Posterior vena cava (tissue), 2 donors: Measurements from ENCODE around the gene TRAF3IP1. TPM values are rescaled to one million over a fixed set of nuclear protein-coding genes. Genes with fewer than 3 reads are reported as not detected.

Experiments
- DNase-seq: peaks from one replicate; pipeline ENCODE4 v3.0.0-alpha.2; 2020; ENCODE audit warnings: low spot score
- intact Hi-C, 2 donors: fragments of 100-400 bp; cut with DNase I; formaldehyde crosslinking; loops; one replicate each; pipeline versions ENCODE4 v1.14.1 to v1.14.2; 2022 to 2023
- total RNA-seq, 2 donors: library from RNA; stranded (reverse); fragmentation: NEBNext Ultra II Directional; extraction: Animal tissue kit (Norgen Biotek cat#: 25700); gene quantifications; one replicate each; pipeline ENCODE4 v1.2.1, GENCODE V29; 2021
- donor health status: DM: yes; HTN: yes; CAD: no.
- donor health status: DM: yes; HTN: yes; CAD: no.

The TRAF3IP1 gene
- total RNA-seq, 2 donors from 2014 or later, result 27.1 to 37.2 TPM

DNA sequence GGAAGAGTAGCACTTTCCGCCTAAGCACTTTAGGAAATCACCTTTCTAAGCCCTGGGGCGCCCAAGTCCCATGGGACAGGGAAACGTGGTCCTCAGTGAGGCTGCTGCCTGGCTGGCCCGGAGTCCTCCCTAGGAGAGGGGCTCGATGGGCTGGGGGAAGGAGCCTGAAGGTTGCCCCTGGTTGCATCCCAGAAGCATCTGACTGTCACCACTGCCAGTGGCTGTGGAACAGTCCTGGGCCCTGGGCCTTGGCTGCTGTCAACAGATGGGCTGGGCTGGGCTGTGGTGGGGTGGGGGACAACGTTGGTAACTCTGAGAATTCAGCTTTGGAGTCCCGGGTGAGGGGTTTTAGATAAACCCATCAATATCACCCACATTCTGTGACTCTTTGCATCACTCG is 128.9 kb downstream of the TRAF3IP1 start:
- intact Hi-C loops, result loop anchor here in 1 of 2 donors (10.0 kb wide), 1 partner anchor 66 kb away; no protein-coding TSS in a partner anchor
- peak; percentile 66 for DNase-seq

DNA sequence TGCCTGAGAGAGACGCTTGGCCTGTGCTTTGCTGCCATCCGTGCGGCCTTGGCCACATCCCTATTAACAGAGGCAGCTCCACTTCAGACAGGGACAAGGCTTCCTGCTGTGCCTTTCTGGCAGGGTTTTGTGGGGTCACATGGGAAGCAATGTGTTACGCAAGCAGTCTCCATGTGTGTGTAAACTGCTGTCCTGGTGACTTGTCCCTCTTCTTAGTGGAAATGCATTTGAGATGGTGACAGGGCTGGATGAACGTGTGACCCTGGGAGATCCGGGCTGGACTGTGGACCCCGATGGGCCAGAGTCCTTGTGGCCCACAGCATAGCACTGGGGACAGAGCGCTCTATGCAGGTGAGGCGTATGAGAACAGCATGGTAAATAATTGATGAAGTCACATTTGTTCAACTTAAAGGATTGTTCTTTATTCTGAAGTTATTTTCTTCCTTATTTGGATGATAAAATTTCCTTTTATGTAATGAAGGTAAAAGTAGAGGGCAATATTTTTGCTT is 129.6 kb downstream of the TRAF3IP1 start:
- intact Hi-C loops, result loop anchor here in 1 of 2 donors (10.0 kb wide), 1 partner anchor 65 kb away; no protein-coding TSS in a partner anchor
- DNase-seq, result peak; percentile 86

GRCh38 chr2:238450440-238450861 is 130.1 kb downstream of the TRAF3IP1 start:
- intact Hi-C loops, result no loop called here

More at GRCh38 chr2:238450440-238450861, 130.1 kb downstream of the TRAF3IP1 start:
- peak; percentile 75 for DNase-seq

Other genes starting within 250 kb of the TRAF3IP1 start
- 1 to 10 TPM in 1 of 2 donors, under 1 TPM in 1; 0.24 to 3.0 TPM for gene ESPNL, start 220.2 kb upstream of the TRAF3IP1 start, total RNA-seq
- 10 to 100 TPM in 1 of 2 donors, 1 to 10 TPM in 1; 9.6 to 10.7 TPM for gene KLHL30, start 181.8 kb upstream of the TRAF3IP1 start, total RNA-seq
- gene ERFE, start 161.5 kb upstream of the TRAF3IP1 start, total RNA-seq, result 1 to 10 TPM in 1 of 2 donors, under 1 TPM in 1; 0.79 to 2.3 TPM
- 10 to 100 TPM; 32.2 to 34.9 TPM for gene ILKAP, start 116.8 kb upstream of the TRAF3IP1 start, total RNA-seq
- gene HES6, start 80.5 kb upstream of the TRAF3IP1 start, total RNA-seq, result 1 to 10 TPM; 2.3 to 6.9 TPM
- 10 to 100 TPM; 10.1 to 16.8 TPM for gene PER2, start 31.9 kb upstream of the TRAF3IP1 start, total RNA-seq
- gene ASB1, start 106.4 kb downstream of the TRAF3IP1 start, total RNA-seq, result 10 to 100 TPM; 36.3 to 39.7 TPM